Measurements from ENCODE around the gene PEX10. TPM values are rescaled to one million over a fixed set of nuclear protein-coding genes. Genes with fewer than 3 reads are reported as not detected.

Gene PEX10
- total RNA-seq, 2 donors from 2014 or later = 35.6 TPM

DNA sequence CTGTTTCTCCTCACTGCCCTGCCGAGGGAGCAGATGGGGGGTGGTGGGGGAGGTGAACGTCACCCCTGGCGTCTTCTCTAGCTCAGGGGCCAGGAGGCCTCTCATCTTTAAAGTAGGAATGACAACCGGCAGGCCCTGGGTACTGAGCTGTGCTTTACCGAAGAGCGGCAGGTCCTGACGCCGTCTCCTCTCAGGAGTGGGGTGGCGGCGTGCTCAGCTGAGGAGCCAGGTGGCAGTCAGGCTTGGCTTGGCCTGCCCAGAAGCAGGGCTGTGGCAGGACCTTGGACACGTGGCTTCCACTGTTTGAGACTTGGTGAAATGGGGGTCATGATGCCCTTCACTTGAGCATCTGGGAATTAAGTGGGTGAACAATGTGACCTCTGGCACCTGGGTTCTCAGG lies 17.6 kb downstream of the PEX10 start:
- peaks cover 62% of the 10 kb centered on the region for H3K36me3 ChIP-seq (ENCODE audit: control insufficient read depth, insufficient read depth, low read length)
- H3K4me1 ChIP-seq (ENCODE audit: control insufficient read depth, insufficient read depth, low read length) = peaks cover 6% of the 10 kb centered on the region
- 93 to 96% methylated on average over 11 of the region's 11 CpGs for WGBS, 2 experiments (ENCODE audit: insufficient coverage in 1 of 2, insufficient read length in 1 of 2)
- DNase-seq = no peak
- no peaks in the 10 kb centered on the region for H3K9me3 ChIP-seq (ENCODE audit: control insufficient read depth, low read length)
- Mint-ChIP-seq H3K27ac (no peak overlapping the region), H3K4me3 (no peak overlapping the region), H3K9me3 (no peaks in the 10 kb centered on the region), H3K27me3 (ENCODE audit: insufficient read depth) (no peaks in the 10 kb centered on the region), H3K36me3 (ENCODE audit: low read depth) (peaks cover 45% of the 10 kb centered on the region), H3K4me1 (peaks cover 9% of the 10 kb centered on the region)
- H3K9ac ChIP-seq (ENCODE audit: extremely low read depth, low read length, poor library complexity, severe bottlenecking) = no peak overlapping the region
- TF ChIP-seq, protein P1, sequence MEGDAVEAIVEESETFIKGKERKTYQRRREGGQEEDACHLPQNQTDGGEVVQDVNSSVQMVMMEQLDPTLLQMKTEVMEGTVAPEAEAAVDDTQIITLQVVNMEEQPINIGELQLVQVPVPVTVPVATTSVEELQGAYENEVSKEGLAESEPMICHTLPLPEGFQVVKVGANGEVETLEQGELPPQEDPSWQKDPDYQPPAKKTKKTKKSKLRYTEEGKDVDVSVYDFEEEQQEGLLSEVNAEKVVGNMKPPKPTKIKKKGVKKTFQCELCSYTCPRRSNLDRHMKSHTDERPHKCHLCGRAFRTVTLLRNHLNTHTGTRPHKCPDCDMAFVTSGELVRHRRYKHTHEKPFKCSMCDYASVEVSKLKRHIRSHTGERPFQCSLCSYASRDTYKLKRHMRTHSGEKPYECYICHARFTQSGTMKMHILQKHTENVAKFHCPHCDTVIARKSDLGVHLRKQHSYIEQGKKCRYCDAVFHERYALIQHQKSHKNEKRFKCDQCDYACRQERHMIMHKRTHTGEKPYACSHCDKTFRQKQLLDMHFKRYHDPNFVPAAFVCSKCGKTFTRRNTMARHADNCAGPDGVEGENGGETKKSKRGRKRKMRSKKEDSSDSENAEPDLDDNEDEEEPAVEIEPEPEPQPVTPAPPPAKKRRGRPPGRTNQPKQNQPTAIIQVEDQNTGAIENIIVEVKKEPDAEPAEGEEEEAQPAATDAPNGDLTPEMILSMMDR (conservative IDR thresholded peaks at IDR 0.05) = no peak
- no peak overlapping the region for H3K27ac ChIP-seq (ENCODE audit: low read depth, low read length)
- no peaks in the 10 kb centered on the region for H3K27me3 ChIP-seq (ENCODE audit: control insufficient read depth, insufficient read depth, low read length, poor library complexity, severe bottlenecking)
- H3K4me3 ChIP-seq (ENCODE audit: low read length) = no peak overlapping the region

DNA sequence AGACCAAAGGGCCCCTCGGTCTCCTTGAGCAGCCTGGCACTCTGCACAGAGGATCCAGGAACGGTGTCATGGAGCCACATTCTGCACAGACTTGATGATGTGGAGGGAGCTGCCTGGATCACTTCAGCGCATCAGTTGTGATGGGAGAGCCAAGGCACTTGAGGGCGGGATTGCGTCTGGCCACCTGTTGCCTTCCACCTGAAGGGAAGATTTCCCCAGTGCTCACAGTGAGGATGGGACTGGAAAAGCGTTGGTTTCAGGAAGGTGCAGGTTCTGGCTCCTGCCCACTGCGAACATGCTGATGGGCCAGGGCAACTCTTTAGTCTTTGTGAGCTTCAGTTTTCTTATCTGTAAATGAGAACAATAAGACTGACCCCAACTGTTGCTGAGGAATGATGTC lies 18.1 kb downstream of the PEX10 start:
- no peak overlapping the region for H3K9ac ChIP-seq (ENCODE audit: extremely low read depth, low read length, poor library complexity, severe bottlenecking)
- peaks cover 9% of the 10 kb centered on the region for H3K4me1 Mint-ChIP-seq
- no peak overlapping the region for H3K27ac Mint-ChIP-seq
- H3K4me3 ChIP-seq (ENCODE audit: low read length) = no peak overlapping the region
- peaks cover 40% of the 10 kb centered on the region for H3K36me3 Mint-ChIP-seq (ENCODE audit: low read depth)
- no peak overlapping the region for H3K27ac ChIP-seq (ENCODE audit: low read depth, low read length)
- no peaks in the 10 kb centered on the region for H3K27me3 Mint-ChIP-seq (ENCODE audit: insufficient read depth)
- no peaks in the 10 kb centered on the region for H3K9me3 Mint-ChIP-seq
- WGBS, 2 experiments (ENCODE audit: insufficient coverage in 1 of 2, insufficient read length in 1 of 2) = 96 to 97% methylated on average over 5 to 7 of the region's 7 CpGs
- peaks cover 6% of the 10 kb centered on the region for H3K4me1 ChIP-seq (ENCODE audit: control insufficient read depth, insufficient read depth, low read length)
- TF ChIP-seq, protein P1 (conservative IDR thresholded peaks at IDR 0.05) = no peak
- peaks cover 62% of the 10 kb centered on the region for H3K36me3 ChIP-seq (ENCODE audit: control insufficient read depth, insufficient read depth, low read length)
- no peaks in the 10 kb centered on the region for H3K9me3 ChIP-seq (ENCODE audit: control insufficient read depth, low read length)
- H3K4me3 Mint-ChIP-seq = no peak overlapping the region
- no peak for DNase-seq
- no peaks in the 10 kb centered on the region for H3K27me3 ChIP-seq (ENCODE audit: control insufficient read depth, insufficient read depth, low read length, poor library complexity, severe bottlenecking)

DNA sequence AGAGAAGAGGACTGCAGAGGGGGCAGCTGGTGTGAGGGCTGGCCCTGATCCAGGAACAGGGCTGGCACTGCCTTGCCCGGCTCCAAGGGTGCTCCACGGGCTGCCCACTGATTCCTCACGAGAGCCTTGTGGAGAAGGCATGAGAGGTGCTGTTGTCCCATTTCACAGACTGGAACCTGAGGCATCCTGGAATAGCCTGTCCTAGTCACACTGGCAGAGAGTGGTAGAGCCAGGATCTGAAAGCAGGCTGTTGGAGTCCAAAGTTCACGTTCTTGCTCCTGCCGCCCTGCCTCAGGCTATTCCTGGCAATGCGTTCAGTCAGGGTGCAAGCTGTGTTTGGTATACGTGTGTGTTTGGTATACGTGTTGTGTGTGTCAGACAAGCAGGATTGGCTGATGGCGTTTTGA lies 18.9 kb downstream of the PEX10 start:
- Histone ChIP-seq H3K27ac (ENCODE audit: low read depth, low read length) (no peak overlapping the region), H3K4me3 (ENCODE audit: low read length) (no peak overlapping the region), H3K36me3 (ENCODE audit: control insufficient read depth, insufficient read depth, low read length) (peaks cover 55% of the 10 kb centered on the region), H3K4me1 (ENCODE audit: control insufficient read depth, insufficient read depth, low read length) (peaks cover 6% of the 10 kb centered on the region), H3K27me3 (ENCODE audit: control insufficient read depth, insufficient read depth, low read length, poor library complexity, severe bottlenecking) (no peaks in the 10 kb centered on the region), H3K9ac (ENCODE audit: extremely low read depth, low read length, poor library complexity, severe bottlenecking) (no peak overlapping the region), H3K9me3 (ENCODE audit: control insufficient read depth, low read length) (no peaks in the 10 kb centered on the region)
- Mint-ChIP-seq H3K36me3 (ENCODE audit: low read depth) (peaks cover 33% of the 10 kb centered on the region), H3K4me3 (peak overlapping the region; percentile 73), H3K27ac (no peak overlapping the region), H3K27me3 (ENCODE audit: insufficient read depth) (no peaks in the 10 kb centered on the region), H3K9me3 (no peaks in the 10 kb centered on the region), H3K4me1 (peaks cover 9% of the 10 kb centered on the region)
- 95 to 100% methylated on average over 7 to 9 of the region's 9 CpGs for WGBS, 2 experiments (ENCODE audit: insufficient coverage in 1 of 2, insufficient read length in 1 of 2)
- DNase-seq = no peak
- TF ChIP-seq, protein P1 (conservative IDR thresholded peaks at IDR 0.05) = no peak
